NB4 (cell line): ENCODE results near the gene TSTD2.

Source experiments
- DNase-seq: peaks from one replicate; pipeline ENCODE4 v3.0.0; 2010; ENCODE audit warnings: low read depth
- H3K4me3 ChIP-seq: one replicate; pipeline ENCODE4 v1.5.1; 2011; ENCODE audit warnings: mild to moderate bottlenecking, low read depth, low read length, moderate library complexity
- MYC ChIP-seq: IDR thresholded peaks from 2 replicates; pipeline ENCODE4 v1.6.1; 2011; ENCODE audit warnings: low read depth, low read length
- POLR2A ChIP-seq: IDR thresholded peaks from 2 replicates; pipeline ENCODE4 v1.6.1; 2011; ENCODE audit warnings: mild to moderate bottlenecking; ENCODE audit not compliant: insufficient read length; ENCODE audit errors: extremely low read depth
- TF ChIP-seq, protein P1 (sequence below): IDR thresholded peaks from one replicate; pipeline ENCODE4 v1.5.1; 2012; ENCODE audit warnings: low read depth, low read length
- TF ChIP-seq, protein P2 (sequence below): IDR thresholded peaks from 2 replicates; pipeline ENCODE4 v1.6.1; 2011; ENCODE audit warnings: low read depth, low read length

Gene TSTD2

DNA sequence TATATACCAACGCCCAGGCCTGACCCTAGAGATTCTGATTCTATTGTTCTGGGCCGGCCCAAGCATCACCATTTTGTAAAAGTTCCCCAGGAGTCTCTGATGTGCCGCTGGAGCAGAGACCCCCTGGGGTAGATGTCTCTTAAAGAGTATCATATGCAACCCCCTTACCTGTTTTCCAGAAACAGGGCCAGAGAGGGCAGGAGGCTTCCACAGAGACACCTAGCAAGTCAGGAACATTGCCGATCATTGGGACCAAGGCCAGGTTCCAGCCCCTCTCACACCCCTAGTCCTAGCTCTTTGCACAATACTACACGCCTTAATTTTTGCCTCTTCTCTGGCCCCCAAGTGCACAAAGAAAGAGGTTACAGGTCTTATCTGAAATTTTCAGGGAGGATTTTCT is 67.9 kb downstream of the TSTD2 start:
- TF ChIP-seq MYC (no peak), POLR2A (no peak)
- TF ChIP-seq, protein P1, sequence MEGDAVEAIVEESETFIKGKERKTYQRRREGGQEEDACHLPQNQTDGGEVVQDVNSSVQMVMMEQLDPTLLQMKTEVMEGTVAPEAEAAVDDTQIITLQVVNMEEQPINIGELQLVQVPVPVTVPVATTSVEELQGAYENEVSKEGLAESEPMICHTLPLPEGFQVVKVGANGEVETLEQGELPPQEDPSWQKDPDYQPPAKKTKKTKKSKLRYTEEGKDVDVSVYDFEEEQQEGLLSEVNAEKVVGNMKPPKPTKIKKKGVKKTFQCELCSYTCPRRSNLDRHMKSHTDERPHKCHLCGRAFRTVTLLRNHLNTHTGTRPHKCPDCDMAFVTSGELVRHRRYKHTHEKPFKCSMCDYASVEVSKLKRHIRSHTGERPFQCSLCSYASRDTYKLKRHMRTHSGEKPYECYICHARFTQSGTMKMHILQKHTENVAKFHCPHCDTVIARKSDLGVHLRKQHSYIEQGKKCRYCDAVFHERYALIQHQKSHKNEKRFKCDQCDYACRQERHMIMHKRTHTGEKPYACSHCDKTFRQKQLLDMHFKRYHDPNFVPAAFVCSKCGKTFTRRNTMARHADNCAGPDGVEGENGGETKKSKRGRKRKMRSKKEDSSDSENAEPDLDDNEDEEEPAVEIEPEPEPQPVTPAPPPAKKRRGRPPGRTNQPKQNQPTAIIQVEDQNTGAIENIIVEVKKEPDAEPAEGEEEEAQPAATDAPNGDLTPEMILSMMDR = no peak
- TF ChIP-seq, protein P2, sequence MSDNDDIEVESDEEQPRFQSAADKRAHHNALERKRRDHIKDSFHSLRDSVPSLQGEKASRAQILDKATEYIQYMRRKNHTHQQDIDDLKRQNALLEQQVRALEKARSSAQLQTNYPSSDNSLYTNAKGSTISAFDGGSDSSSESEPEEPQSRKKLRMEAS = no peak
- no peak for DNase-seq
- no peak overlapping the region for H3K4me3 ChIP-seq

DNA sequence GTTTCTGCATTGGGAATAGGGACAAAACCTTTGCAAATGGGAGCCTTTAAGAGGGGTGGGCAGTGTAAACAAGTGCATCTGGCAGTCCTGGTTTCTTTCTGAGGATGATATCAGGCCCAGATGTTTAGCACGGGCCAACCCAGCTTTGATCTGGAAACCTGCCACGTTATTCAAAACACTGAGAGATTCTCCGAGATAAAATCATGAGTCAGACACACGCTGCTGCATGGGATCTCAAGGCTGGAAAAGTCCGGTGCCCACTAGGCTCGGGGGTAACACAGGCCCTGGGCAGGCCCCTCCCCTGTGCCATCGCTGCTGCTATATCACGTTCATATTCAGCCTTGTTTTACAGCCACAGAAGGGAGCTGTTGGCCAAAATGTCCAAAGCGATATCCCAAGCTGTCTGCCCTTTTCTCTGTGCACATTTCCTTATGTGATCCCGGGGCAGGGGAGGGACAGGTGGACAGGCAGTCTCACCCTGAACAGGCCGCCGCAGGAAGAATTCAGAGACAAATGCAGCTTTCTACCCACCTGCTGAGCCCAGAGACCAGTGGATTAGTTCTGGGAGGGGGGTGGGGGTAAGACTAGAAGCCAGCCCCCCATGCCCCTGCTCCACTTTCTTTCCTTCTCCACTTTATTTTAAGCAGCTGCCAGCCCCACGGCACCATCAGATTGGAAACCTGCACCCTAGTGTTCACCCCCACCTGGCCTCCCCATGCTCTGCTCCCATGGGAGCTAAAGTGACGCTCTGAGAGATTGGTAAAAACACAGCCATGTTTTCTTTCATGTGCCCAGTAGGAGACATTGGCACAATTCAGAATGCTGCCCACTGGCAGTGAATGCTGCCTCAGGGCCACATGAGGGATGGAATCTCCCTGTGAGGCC is 68.6 kb downstream of the TSTD2 start:
- no peak for DNase-seq
- H3K4me3 ChIP-seq = no peak overlapping the region
- TF ChIP-seq, protein P2 = no peak
- TF ChIP-seq, protein P1 = no peak
- no peak for TF ChIP-seq POLR2A
- no peak for TF ChIP-seq MYC

DNA sequence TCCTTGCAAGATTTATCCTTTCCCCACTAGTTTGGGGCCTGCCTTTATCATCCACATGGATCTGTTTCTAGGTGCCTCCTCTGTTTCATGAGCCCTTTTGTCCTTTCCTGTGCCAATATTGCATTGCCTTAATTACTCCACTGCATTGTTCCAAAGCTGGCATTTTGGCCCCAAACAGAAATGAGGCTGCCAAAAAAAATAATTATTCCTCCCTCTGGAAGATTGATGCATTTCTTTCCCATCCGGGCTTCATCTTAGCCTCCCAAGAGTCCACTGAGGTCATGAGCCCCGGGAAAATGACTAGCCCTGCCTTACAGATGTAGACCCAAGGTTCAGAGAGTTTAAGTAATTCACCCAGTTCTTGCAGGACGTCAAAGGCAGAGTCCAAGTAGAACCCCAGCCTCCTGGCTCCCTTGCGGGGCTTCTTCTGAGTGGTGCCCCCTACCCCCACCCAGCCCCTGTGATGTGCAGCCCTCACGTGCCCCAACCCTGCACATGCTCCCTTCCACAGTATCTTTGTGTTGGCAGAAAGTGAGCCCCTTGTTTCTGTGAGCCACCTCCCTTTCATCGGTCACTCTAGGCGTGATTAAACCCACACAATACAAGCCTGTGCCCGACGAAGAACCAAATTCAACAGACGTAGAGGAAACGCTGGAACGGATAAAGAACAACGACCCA is 69.6 kb downstream of the TSTD2 start:
- no peak for DNase-seq
- TF ChIP-seq MYC (no peak), POLR2A (no peak)
- TF ChIP-seq, protein P1 = no peak
- TF ChIP-seq, protein P2 = no peak

DNA sequence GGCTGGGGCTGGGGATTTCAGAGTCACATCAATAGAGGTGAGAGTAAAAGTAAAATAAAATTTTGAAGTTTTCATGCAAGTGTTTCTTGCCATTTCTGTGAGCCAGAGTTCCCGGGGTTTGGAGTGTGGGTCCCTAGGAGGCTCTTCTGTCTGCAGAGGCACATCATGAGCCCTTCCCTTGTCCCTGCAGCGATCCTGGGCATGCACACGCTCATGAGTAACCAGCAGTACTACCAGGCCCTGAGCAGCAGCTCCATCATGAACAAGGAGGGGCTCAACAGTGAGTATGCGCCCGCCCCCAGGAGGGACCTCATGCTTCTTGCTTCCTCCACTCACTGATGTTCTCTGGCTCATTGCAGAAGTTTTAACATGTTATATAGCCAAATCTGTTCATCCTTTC is 70.6 kb downstream of the TSTD2 start:
- TF ChIP-seq, protein P2 = no peak
- TF ChIP-seq MYC (no peak), POLR2A (no peak)
- TF ChIP-seq, protein P1 = no peak
- DNase-seq = no peak
- H3K4me3 ChIP-seq = no peak overlapping the region

More for the DNA sequence above, 69.6 kb downstream of the TSTD2 start:
- H3K4me3 ChIP-seq = no peak overlapping the region

DNA sequence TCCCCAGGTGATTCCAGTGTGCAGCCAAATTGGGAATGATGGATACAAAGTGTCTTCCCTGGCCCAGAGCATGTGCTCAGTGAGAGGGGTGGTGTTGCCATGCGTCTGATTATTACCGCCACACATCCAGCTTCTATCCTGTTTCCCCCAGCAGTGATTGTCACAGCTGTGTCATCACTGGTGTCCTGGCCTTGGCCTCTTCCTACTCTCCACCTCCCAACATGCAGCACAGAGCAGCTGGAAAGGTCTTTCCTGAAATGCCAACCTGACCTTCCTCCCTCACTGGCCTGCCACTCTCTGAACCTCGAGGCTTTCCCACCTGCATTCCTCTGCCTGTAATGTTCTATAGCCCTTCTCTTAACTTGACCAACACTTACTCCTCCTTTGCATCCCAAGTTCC is 71.7 kb downstream of the TSTD2 start:
- DNase-seq = no peak
- TF ChIP-seq, protein P2 = no peak
- TF ChIP-seq, protein P1 = no peak
- TF ChIP-seq POLR2A = no peak
- TF ChIP-seq MYC = no peak
- H3K4me3 ChIP-seq = no peak overlapping the region
